Amniotic epithelial cell (primary cell): ENCODE measurements around the gene MPP7.
A peak's percentile ranks its signal among the peaks of the same experiment; 100 is the strongest.

ENCODE experiments used
- DNase-seq: peaks from one replicate; pipeline ENCODE4 v3.0.0-alpha.2; 2010; ENCODE audit warnings: low read depth

The MPP7 gene

GRCh38 chr10:28266449-28267224 lies 36.2 kb downstream of the MPP7 start:
- no peak for DNase-seq

GRCh38 chr10:28263136-28263857 lies 39.6 kb downstream of the MPP7 start:
- no peak for DNase-seq

DNA sequence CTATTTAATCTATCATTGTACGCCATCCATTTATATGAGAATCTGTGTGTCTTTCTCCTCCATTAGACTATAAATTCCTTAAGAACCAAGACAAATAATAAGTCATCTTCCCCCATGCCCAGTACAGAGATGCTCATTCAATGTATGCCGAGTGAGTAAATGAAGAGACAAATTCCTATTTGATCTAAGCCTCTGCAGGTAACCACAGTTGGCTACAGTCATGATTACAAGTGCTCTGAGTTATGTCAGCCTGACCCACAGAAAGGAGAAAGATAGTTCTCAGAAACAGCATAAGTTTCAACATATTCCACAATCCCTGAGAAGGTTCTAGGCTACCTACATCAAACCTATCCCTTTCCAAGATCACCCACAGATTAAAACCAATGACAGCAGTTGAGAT lies 46.1 kb downstream of the MPP7 start:
- DNase-seq: peak; percentile 40

- DNase-seq: peak; percentile 84
These were observed 48.4 kb downstream of the MPP7 start for GRCh38 chr10:28254290-28254985.

GRCh38 chr10:28253169-28253785 lies 49.6 kb downstream of the MPP7 start:
- DNase-seq: peak; percentile 12
